OCI-LY3 (cell line): ENCODE results near the gene ARID1B.

Experiments used
- H2AFZ ChIP-seq: fragments of 200-600, 300-600 bp; shearing (Covaris generic); 2 replicates; pipeline ENCODE4 v1.6.0; 2014; ENCODE audit warnings: antibody characterized with exemption, low read depth, low read length
- H3K27ac ChIP-seq: fragments of 200-600, 300-600 bp; sonication (generic); 2 replicates; pipeline ENCODE4 v1.5.1; 2014; ENCODE audit warnings: mild to moderate bottlenecking, low read length, moderate library complexity, mixed read lengths
- H3K27me3 ChIP-seq: fragments of 200-600, 300-600 bp; sonication (generic); 2 replicates; pipeline ENCODE4 v1.6.1; 2014; ENCODE audit warnings: low read depth, low read length, mixed read lengths
- H3K36me3 ChIP-seq: fragments of 200-600, 300-600 bp; sonication (generic); replicated peaks from 2 replicates; pipeline ENCODE3; 2014; ENCODE audit warnings: low read depth, low read length, mixed read lengths
- H3K4me1 ChIP-seq: fragments of 300-600, 200-600 bp; sonication (generic); 2 replicates; pipeline ENCODE4 v1.6.1; 2014; ENCODE audit warnings: low read length, mixed read lengths
- H3K4me2 ChIP-seq: fragments of 200-600, 300-600 bp; sonication (generic); 2 replicates; pipeline ENCODE4 v1.6.1; 2014; ENCODE audit warnings: low read length, mixed read lengths
- H3K4me3 ChIP-seq: fragments of 300-600, 200-600 bp; sonication (generic); 2 replicates; pipeline ENCODE4 v1.5.1; 2014; ENCODE audit warnings: antibody characterized with exemption, mild to moderate bottlenecking, low read length, moderate library complexity
- H3K79me2 ChIP-seq: fragments of 300-600, 200-600 bp; shearing (Covaris generic); 2 replicates; pipeline ENCODE4 v1.6.1; 2014; ENCODE audit warnings: mild to moderate bottlenecking, low read length, mixed read lengths
- H3K9ac ChIP-seq: fragments of 300-600, 200-600 bp; shearing (Covaris generic); 2 replicates; pipeline ENCODE4 v1.6.0; 2014; ENCODE audit warnings: mild to moderate bottlenecking, low read length, moderate library complexity
- H3K9me3 ChIP-seq: fragments of 200-600, 300-600 bp; shearing (Covaris generic); 2 replicates; pipeline ENCODE4 v1.6.1; 2014; ENCODE audit warnings: low read length, mixed read lengths; ENCODE audit not compliant: insufficient read depth
- H4K20me1 ChIP-seq: fragments of 200-600, 300-600 bp; sonication (generic); 2 replicates; pipeline ENCODE4 v1.6.1; 2016; ENCODE audit warnings: low read length, mixed read lengths; ENCODE audit not compliant: insufficient read depth
- EZH2phosphoT487 ChIP-seq: fragments of 200-600 bp; shearing (Covaris generic); IDR thresholded peaks from 2 replicates; pipeline ENCODE4 v1.6.1; 2018; ENCODE audit warnings: antibody characterized with exemption, mixed run types, low read depth
- TF ChIP-seq, protein P1 (sequence below): fragments of 200-600, 300-600 bp; sonication (generic); IDR thresholded peaks from 2 replicates; pipeline ENCODE4 v1.5.1; 2014; ENCODE audit warnings: antibody characterized with exemption, low read length, low read depth

ARID1B gene

DNA sequence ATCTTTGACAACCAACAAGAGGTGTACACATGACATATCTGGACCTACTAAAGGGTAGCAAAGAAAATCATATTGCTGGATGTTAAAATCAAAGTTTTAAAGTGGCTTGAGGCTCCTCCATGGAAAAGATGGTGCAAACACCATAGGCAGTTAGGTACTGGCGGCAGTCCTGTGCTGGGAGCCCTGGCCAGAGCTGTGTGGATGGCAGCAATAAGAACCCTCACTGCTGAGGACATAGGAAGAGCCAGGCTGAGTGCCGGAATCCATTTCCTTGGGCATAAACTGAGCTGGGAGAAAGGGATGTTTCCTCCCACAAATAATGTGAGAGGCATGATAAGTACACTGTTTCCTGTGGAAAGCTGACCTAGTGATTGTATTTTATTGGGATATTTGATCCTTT, 89.9 kb downstream of the ARID1B start:
- Histone ChIP-seq H3K9ac (no peak overlapping the region), H3K79me2 (peaks cover 85% of the 10 kb centered on the region), H3K4me2 (no peak overlapping the region), H2AFZ (no peak overlapping the region), H3K9me3 (no peaks in the 10 kb centered on the region), H3K27me3 (no peaks in the 10 kb centered on the region), H3K36me3 (no peaks in the 10 kb centered on the region), H4K20me1 (peaks cover 69% of the 10 kb centered on the region), H3K4me3 (no peak overlapping the region), H3K27ac (no peak overlapping the region), H3K4me1 (peaks cover 15% of the 10 kb centered on the region)
- TF ChIP-seq, protein P1, sequence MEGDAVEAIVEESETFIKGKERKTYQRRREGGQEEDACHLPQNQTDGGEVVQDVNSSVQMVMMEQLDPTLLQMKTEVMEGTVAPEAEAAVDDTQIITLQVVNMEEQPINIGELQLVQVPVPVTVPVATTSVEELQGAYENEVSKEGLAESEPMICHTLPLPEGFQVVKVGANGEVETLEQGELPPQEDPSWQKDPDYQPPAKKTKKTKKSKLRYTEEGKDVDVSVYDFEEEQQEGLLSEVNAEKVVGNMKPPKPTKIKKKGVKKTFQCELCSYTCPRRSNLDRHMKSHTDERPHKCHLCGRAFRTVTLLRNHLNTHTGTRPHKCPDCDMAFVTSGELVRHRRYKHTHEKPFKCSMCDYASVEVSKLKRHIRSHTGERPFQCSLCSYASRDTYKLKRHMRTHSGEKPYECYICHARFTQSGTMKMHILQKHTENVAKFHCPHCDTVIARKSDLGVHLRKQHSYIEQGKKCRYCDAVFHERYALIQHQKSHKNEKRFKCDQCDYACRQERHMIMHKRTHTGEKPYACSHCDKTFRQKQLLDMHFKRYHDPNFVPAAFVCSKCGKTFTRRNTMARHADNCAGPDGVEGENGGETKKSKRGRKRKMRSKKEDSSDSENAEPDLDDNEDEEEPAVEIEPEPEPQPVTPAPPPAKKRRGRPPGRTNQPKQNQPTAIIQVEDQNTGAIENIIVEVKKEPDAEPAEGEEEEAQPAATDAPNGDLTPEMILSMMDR, result no peak
- TF ChIP-seq EZH2phosphoT487, result no peak

DNA sequence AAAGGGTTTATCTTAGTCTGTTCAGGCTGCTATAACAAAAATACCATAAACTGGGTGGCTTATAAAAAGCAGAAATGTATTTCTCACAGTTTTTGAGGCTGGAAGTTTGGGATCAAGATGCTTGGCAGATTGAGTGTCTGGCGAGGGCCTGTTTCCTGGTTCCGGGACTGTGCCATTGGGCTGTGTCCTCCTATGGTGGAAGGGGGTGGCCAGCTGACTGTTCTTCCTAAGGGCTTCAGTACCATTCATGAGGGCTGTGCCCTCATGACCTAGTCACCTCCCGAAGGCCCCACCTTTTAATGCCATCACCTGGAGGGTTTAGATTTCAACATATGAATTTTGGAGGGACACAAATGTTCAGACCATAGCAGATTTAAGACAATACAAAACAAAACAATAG, 91.2 kb downstream of the ARID1B start:
- peaks cover 60% of the 10 kb centered on the region for H4K20me1 ChIP-seq
- peaks cover 80% of the 10 kb centered on the region for H3K79me2 ChIP-seq
- no peak overlapping the region for H3K4me3 ChIP-seq
- H3K9ac ChIP-seq, result no peak overlapping the region
- H3K4me2 ChIP-seq, result no peak overlapping the region
- no peaks in the 10 kb centered on the region for H3K36me3 ChIP-seq
- H3K9me3 ChIP-seq, result no peaks in the 10 kb centered on the region
- H3K4me1 ChIP-seq, result peaks cover 15% of the 10 kb centered on the region
- H3K27me3 ChIP-seq, result no peaks in the 10 kb centered on the region
- no peak overlapping the region for H3K27ac ChIP-seq
- TF ChIP-seq, protein P1, result no peak
- no peak for TF ChIP-seq EZH2phosphoT487
- H2AFZ ChIP-seq, result no peak overlapping the region

DNA sequence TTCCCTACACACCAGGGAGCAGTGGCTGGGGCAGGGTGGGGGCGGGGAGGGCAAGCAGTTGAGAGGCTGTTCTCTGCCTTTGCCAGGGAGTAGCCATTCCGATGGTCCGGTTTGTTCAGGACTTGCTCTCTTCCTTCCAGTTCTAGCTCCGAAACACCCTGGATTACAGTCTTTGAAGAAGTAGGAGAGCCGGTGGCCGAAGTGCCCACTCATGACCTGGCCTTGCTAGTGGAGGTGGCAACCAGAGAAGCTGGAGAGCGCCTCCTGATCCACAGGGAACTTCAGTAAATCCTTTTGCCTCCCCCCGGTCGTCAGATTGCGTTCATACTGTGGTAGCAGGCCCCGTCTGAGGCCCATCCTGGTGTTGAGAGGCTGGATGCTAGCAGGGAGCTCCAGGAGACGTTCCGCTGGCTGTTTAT, 92.8 kb downstream of the ARID1B start:
- H3K36me3 ChIP-seq, result no peaks in the 10 kb centered on the region
- H3K4me2 ChIP-seq, result no peak overlapping the region
- no peak overlapping the region for H2AFZ ChIP-seq
- peaks cover 15% of the 10 kb centered on the region for H3K4me1 ChIP-seq
- no peak overlapping the region for H3K27ac ChIP-seq
- peaks cover 51% of the 10 kb centered on the region for H4K20me1 ChIP-seq
- peaks cover 77% of the 10 kb centered on the region for H3K79me2 ChIP-seq
- no peak overlapping the region for H3K9ac ChIP-seq
- no peaks in the 10 kb centered on the region for H3K9me3 ChIP-seq
- H3K27me3 ChIP-seq, result no peaks in the 10 kb centered on the region
- TF ChIP-seq, protein P1, result no peak
- TF ChIP-seq EZH2phosphoT487, result no peak
- H3K4me3 ChIP-seq, result no peak overlapping the region

DNA sequence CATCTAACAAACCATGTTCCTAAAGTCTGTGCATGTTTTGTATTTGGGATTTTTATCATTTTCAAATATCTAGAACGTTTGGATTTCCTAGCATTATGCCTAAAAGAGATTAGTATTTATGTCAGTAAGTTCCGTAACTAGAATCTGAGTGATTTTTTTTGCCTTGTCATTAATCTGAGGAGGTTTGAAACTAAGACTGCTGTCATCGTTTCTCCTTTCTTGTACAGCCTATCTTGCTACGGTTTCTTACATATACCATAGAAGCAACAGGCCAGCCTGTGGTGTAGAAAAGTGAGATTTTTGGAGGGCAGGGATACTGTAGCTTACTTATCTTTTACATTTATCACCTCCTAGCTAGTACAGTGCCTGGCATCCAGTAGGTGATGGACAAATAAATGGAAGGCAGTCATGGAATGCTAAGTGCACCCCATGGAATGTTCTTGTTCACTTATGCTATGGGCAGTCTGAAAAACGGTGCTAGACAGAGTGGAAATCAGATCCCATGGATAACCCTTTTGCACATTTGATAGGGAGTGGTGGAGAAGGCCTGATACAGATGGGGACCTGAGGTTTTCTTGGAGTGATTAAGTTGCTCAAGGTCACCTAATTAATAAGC, 93.9 kb downstream of the ARID1B start:
- H4K20me1 ChIP-seq, result peaks cover 50% of the 10 kb centered on the region
- no peak overlapping the region for H2AFZ ChIP-seq
- no peaks in the 10 kb centered on the region for H3K9me3 ChIP-seq
- H3K4me1 ChIP-seq, result peaks cover 13% of the 10 kb centered on the region
- H3K27me3 ChIP-seq, result no peaks in the 10 kb centered on the region
- no peak overlapping the region for H3K9ac ChIP-seq
- H3K36me3 ChIP-seq, result no peaks in the 10 kb centered on the region
- TF ChIP-seq, protein P1, result no peak
- TF ChIP-seq EZH2phosphoT487, result no peak
- peaks cover 78% of the 10 kb centered on the region for H3K79me2 ChIP-seq
- no peak overlapping the region for H3K4me2 ChIP-seq
- H3K4me3 ChIP-seq, result no peak overlapping the region
- H3K27ac ChIP-seq, result no peak overlapping the region
